Testis (tissue), 2 donors: ENCODE results near the gene HOXA3.

ENCODE experiments used
- CTCF ChIP-seq, 3 experiments: fragments of 450-650 bp in 2 of 3; fragments of 200-600 bp in 1 of 3; sonication (generic) in 1 of 3; IDR thresholded peaks; one replicate each; pipeline ENCODE4 v1.5.1; 2016 to 2019; ENCODE audit warnings: antibody characterized with exemption in 3 of 3, mild to moderate bottlenecking in 2 of 3, moderate library complexity in 1 of 3
- POLR2A ChIP-seq: fragments of 450-650 bp; IDR thresholded peaks from one replicate; pipeline ENCODE4 v1.6.1; 2017; ENCODE audit warnings: antibody characterized with exemption, mild to moderate bottlenecking, moderate library complexity

GRCh38 chr7:27185854-27186667 is 33.7 kb upstream of the HOXA3 start:
- no peak for TF ChIP-seq POLR2A
- TF ChIP-seq CTCF (IDR thresholded peaks at IDR 0.05), result no peak
